Astrocyte (in vitro differentiated cells and primary cell): ENCODE measurements around the gene LMX1B.

Experiments
- EZH2 ChIP-seq: IDR thresholded peaks from 2 replicates; pipeline ENCODE4 v1.6.1; 2012; ENCODE audit warnings: mild to moderate bottlenecking, low read length, inconsistent platforms; ENCODE audit not compliant: insufficient read depth
- TF ChIP-seq, protein P1 (sequence below): IDR thresholded peaks from 2 replicates; pipeline ENCODE4 v1.5.1; 2011; ENCODE audit warnings: low read depth, mild to moderate bottlenecking, inconsistent platforms, low read length, moderate library complexity; ENCODE audit not compliant: insufficient read depth

GRCh38 chr9:126592461-126592860 is 21.3 kb upstream of the LMX1B start:
- TF ChIP-seq, protein P1, sequence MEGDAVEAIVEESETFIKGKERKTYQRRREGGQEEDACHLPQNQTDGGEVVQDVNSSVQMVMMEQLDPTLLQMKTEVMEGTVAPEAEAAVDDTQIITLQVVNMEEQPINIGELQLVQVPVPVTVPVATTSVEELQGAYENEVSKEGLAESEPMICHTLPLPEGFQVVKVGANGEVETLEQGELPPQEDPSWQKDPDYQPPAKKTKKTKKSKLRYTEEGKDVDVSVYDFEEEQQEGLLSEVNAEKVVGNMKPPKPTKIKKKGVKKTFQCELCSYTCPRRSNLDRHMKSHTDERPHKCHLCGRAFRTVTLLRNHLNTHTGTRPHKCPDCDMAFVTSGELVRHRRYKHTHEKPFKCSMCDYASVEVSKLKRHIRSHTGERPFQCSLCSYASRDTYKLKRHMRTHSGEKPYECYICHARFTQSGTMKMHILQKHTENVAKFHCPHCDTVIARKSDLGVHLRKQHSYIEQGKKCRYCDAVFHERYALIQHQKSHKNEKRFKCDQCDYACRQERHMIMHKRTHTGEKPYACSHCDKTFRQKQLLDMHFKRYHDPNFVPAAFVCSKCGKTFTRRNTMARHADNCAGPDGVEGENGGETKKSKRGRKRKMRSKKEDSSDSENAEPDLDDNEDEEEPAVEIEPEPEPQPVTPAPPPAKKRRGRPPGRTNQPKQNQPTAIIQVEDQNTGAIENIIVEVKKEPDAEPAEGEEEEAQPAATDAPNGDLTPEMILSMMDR: no peak
- no peak for TF ChIP-seq EZH2
